ENCODE results near the gene ZNF525. TPM values are rescaled to one million over a fixed set of nuclear protein-coding genes. Genes with fewer than 3 reads are reported as not detected.
A peak's percentile ranks its signal among the peaks of the same experiment; 100 is the strongest.
"Not testable (repeated sequence)": the region's sequence is repeated elsewhere in the genome, so short reads cannot be mapped to it uniquely, and the experiment has no call there.

The ZNF525 gene
- total RNA-seq, 2 donors from 2014 or later = 20.7 to 27.0 TPM

GRCh38 chr19:53374743-53375142 is 9.2 kb downstream of the ZNF525 start:
- Mint-ChIP-seq H3K27me3 (ENCODE audit: low read depth) (no peaks in the 10 kb centered on the region), H3K27ac (no peak overlapping the region), H3K36me3 (ENCODE audit: insufficient read depth in 2 of 2) (peaks cover 36 to 82% of the 10 kb centered on the region in 2 donors), H3K4me1 (ENCODE audit: low read depth) (peaks cover 5% of the 10 kb centered on the region), H3K9me3 (peaks cover 5 to 8% of the 10 kb centered on the region in 2 donors), H3K4me3 (no peak overlapping the region)
- DNase-seq (no peak), ATAC-seq (replicated peaks in 1 of 2) (no peak)

- Mint-ChIP-seq H3K9me3 (peaks cover 27 to 41% of the 10 kb centered on the region in 2 donors), H3K27me3 (ENCODE audit: low read depth) (no peaks in the 10 kb centered on the region), H3K4me3 (no peak overlapping the region), H3K4me1 (ENCODE audit: low read depth) (no peaks in the 10 kb centered on the region), H3K36me3 (ENCODE audit: insufficient read depth in 2 of 2) (peaks cover 52 to 91% of the 10 kb centered on the region in 2 donors), H3K27ac (no peak overlapping the region)
- ATAC-seq (replicated peaks in 1 of 2) (no peak), DNase-seq (no peak)
Measured at GRCh38 chr19:53381376-53381775, 15.9 kb downstream of the ZNF525 start.

- Mint-ChIP-seq H3K27ac (no peak overlapping the region), H3K4me1 (ENCODE audit: low read depth) (no peaks in the 10 kb centered on the region), H3K9me3 (peaks cover 16 to 33% of the 10 kb centered on the region in 2 donors), H3K4me3 (no peak overlapping the region), H3K36me3 (ENCODE audit: insufficient read depth in 2 of 2) (peaks cover 30 to 43% of the 10 kb centered on the region in 2 donors), H3K27me3 (ENCODE audit: low read depth) (no peaks in the 10 kb centered on the region)
- no peak for ATAC-seq (replicated peaks in 1 of 2)
- DNase-seq = no peak
Measured at GRCh38 chr19:53388168-53388567, 22.7 kb downstream of the ZNF525 start.

GRCh38 chr19:53388904-53389303 is 23.4 kb downstream of the ZNF525 start:
- H3K9me3 Mint-ChIP-seq = peaks cover 15 to 27% of the 10 kb centered on the region in 2 donors
- no peak overlapping the region for H3K27ac Mint-ChIP-seq
- no peak overlapping the region for H3K4me3 Mint-ChIP-seq
- peaks cover 26 to 43% of the 10 kb centered on the region in 2 donors for H3K36me3 Mint-ChIP-seq (ENCODE audit: insufficient read depth in 2 of 2)
- ATAC-seq (replicated peaks in 1 of 2) = no peak
- no peaks in the 10 kb centered on the region for H3K27me3 Mint-ChIP-seq (ENCODE audit: low read depth)
- DNase-seq = no peak
- no peaks in the 10 kb centered on the region for H3K4me1 Mint-ChIP-seq (ENCODE audit: low read depth)

GRCh38 chr19:53389571-53389970 is 24.1 kb downstream of the ZNF525 start:
- Mint-ChIP-seq H3K4me3 (no peak overlapping the region), H3K36me3 (ENCODE audit: insufficient read depth in 2 of 2) (peaks cover 24 to 42% of the 10 kb centered on the region in 2 donors), H3K4me1 (ENCODE audit: low read depth) (peaks cover under 1% of the 10 kb centered on the region), H3K27me3 (ENCODE audit: low read depth) (no peaks in the 10 kb centered on the region), H3K27ac (no peak overlapping the region), H3K9me3 (peaks cover 14 to 26% of the 10 kb centered on the region in 2 donors)
- ATAC-seq (replicated peaks in 1 of 2) (no peak), DNase-seq (no peak)

- H3K9me3 Mint-ChIP-seq = peaks cover 11 to 23% of the 10 kb centered on the region in 2 donors
- peaks cover 4% of the 10 kb centered on the region for H3K4me1 Mint-ChIP-seq (ENCODE audit: low read depth)
- DNase-seq = no peak
- peaks cover 21 to 38% of the 10 kb centered on the region in 2 donors for H3K36me3 Mint-ChIP-seq (ENCODE audit: insufficient read depth in 2 of 2)
- no peak overlapping the region for H3K27ac Mint-ChIP-seq
- H3K27me3 Mint-ChIP-seq (ENCODE audit: low read depth) = no peaks in the 10 kb centered on the region
- no peak overlapping the region for H3K4me3 Mint-ChIP-seq
- ATAC-seq (replicated peaks in 1 of 2) = no peak
Measured at GRCh38 chr19:53389978-53390377, 24.5 kb downstream of the ZNF525 start.

GRCh38 chr19:53394522-53394973 is 29.0 kb downstream of the ZNF525 start:
- DNase-seq = no peak
- peaks cover 15 to 26% of the 10 kb centered on the region in 2 donors for H3K36me3 Mint-ChIP-seq (ENCODE audit: insufficient read depth in 2 of 2)
- peaks cover 5 to 8% of the 10 kb centered on the region in 2 donors for H3K9me3 Mint-ChIP-seq
- H3K4me1 Mint-ChIP-seq (ENCODE audit: low read depth) = peaks cover 20% of the 10 kb centered on the region
- no peak overlapping the region for H3K27ac Mint-ChIP-seq
- H3K27me3 Mint-ChIP-seq (ENCODE audit: low read depth) = no peaks in the 10 kb centered on the region
- peak in 1 of 2 donors; percentile 2 for ATAC-seq (replicated peaks in 1 of 2)
- H3K4me3 Mint-ChIP-seq = peak overlapping the region; percentile 95 to 97

GRCh38 chr19:53394974-53395839 is 29.7 kb downstream of the ZNF525 start, which contains the start of gene ZNF765:
ZNF765 (plus strand) TSS chr19:53395149; CDS start chr19:53398016, 2,867 bp downstream.
- Mint-ChIP-seq H3K9me3 (peaks cover 3 to 8% of the 10 kb centered on the region in 2 donors), H3K27me3 (ENCODE audit: low read depth) (no peaks in the 10 kb centered on the region), H3K36me3 (ENCODE audit: insufficient read depth in 2 of 2) (peaks cover 16 to 25% of the 10 kb centered on the region in 2 donors), H3K27ac (peak within 1 kb of the TSS; percentile 88), H3K4me1 (ENCODE audit: low read depth) (peaks cover 20% of the 10 kb centered on the region), H3K4me3 (peak within 1 kb of the TSS; percentile 95 to 97)
- ATAC-seq (replicated peaks in 1 of 2) (peak; percentile 99), DNase-seq (peak; percentile 96 to 99)

- ATAC-seq (replicated peaks in 1 of 2); H3K9me3 Mint-ChIP-seq; DNase-seq; H3K27me3 Mint-ChIP-seq (ENCODE audit: low read depth): not testable (repeated sequence)
- H3K4me3 Mint-ChIP-seq = peak overlapping the region; percentile 95 to 97
- peak overlapping the region; percentile 88 for H3K27ac Mint-ChIP-seq
- H3K36me3 Mint-ChIP-seq (ENCODE audit: insufficient read depth in 2 of 2) = peaks cover 22 to 29% of the 10 kb centered on the region in 2 donors
- H3K4me1 Mint-ChIP-seq (ENCODE audit: low read depth) = peaks cover 20% of the 10 kb centered on the region
Measured at GRCh38 chr19:53395840-53396524, 30.5 kb downstream of the ZNF525 start.

- ATAC-seq (replicated peaks in 1 of 2) (no peak), DNase-seq (no peak)
- Mint-ChIP-seq H3K27me3 (ENCODE audit: low read depth) (no peaks in the 10 kb centered on the region), H3K4me1 (ENCODE audit: low read depth) (peaks cover 20% of the 10 kb centered on the region), H3K4me3 (peak overlapping the region; percentile 95 to 97), H3K27ac (peak overlapping the region; percentile 88), H3K36me3 (ENCODE audit: insufficient read depth in 2 of 2) (peaks cover 23 to 33% of the 10 kb centered on the region in 2 donors), H3K9me3 (peaks cover 2 to 6% of the 10 kb centered on the region in 2 donors)
Measured at GRCh38 chr19:53396525-53396868, 31.0 kb downstream of the ZNF525 start.

GRCh38 chr19:53397918-53398317 is 32.4 kb downstream of the ZNF525 start:
- DNase-seq; H3K9me3 Mint-ChIP-seq; ATAC-seq (replicated peaks in 1 of 2); H3K4me3 Mint-ChIP-seq; H3K27ac Mint-ChIP-seq; H3K27me3 Mint-ChIP-seq (ENCODE audit: low read depth): not testable (repeated sequence)
- H3K36me3 Mint-ChIP-seq (ENCODE audit: insufficient read depth in 2 of 2) = peaks cover 28 to 45% of the 10 kb centered on the region in 2 donors
- H3K4me1 Mint-ChIP-seq (ENCODE audit: low read depth) = peaks cover 20% of the 10 kb centered on the region

- Mint-ChIP-seq H3K36me3 (ENCODE audit: insufficient read depth in 2 of 2) (peaks cover 53 to 76% of the 10 kb centered on the region in 2 donors), H3K4me3 (no peak overlapping the region), H3K27me3 (ENCODE audit: low read depth) (no peaks in the 10 kb centered on the region), H3K27ac (no peak overlapping the region), H3K4me1 (ENCODE audit: low read depth) (no peaks in the 10 kb centered on the region), H3K9me3 (peaks cover 24 to 43% of the 10 kb centered on the region in 2 donors)
- no peak for ATAC-seq (replicated peaks in 1 of 2)
- DNase-seq = no peak
Measured at GRCh38 chr19:53409505-53410204, 44.1 kb downstream of the ZNF525 start.

All from activated T-cell treated with anti-CD3 and anti-CD28 coated beads, Interleukin-2, amount 50 U/mL, for 72 hours (primary cell).